ENCODE data around the gene FZR1.

Gene FZR1

GRCh38 chr19:3505598-3506383 lies at the start of gene FZR1:
Gene FZR1 (plus strand): TSS chr19:3506311. CDS start chr19:3522990, 16,679 bp downstream.
- no peaks in the 10 kb centered on the region for H3K9me3 ChIP-seq
- H3K4me3 ChIP-seq = peak within 1 kb of the TSS; percentile 96
- no peaks in the 10 kb centered on the region for H3K27me3 ChIP-seq
- no peak for TF ChIP-seq Cebpa-rat (IDR thresholded peaks at IDR 0.05)
- peaks cover 36% of the 10 kb centered on the region for H4K20me1 ChIP-seq
- H3K4me2 ChIP-seq = peak within 1 kb of the TSS; percentile 96
- H3K27ac ChIP-seq = peak within 1 kb of the TSS; percentile 97
- H3K36me3 ChIP-seq = peaks cover 24% of the 10 kb centered on the region
- peak within 1 kb of the TSS; percentile 97 for H3K9ac ChIP-seq
- peaks cover 49% of the 10 kb centered on the region for H3K4me1 ChIP-seq

DNA sequence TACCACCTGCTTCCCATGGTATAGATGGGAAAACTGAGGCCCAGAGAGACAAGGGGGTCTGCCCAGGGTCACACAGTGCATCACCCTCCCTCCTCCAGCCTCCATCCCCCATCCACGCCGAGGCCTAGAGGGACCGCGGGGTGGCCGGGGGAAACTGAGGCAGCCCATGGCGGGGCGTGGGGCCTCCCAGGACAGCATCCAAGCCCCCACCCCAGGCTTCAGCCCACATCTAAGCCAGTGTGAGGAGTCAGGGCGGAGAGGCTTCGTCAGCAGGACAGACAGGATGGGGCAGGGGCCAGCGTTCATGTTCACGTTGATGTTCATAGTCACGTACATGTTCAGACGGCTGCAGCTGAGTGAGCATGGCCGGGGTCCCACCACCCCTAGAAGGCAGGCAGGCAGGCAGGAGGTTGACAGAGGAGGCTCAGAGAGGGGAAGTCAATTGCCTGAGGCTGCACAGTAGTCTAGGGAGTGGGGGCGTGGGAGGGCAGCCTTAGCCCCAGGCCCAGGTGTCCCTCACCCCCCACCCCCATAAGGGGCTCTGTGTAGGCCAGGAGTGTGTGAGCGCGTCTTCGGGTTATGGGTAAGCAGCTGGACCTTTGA lies 49.1 kb upstream of the FZR1 start:
- Histone ChIP-seq H4K20me1 (peaks cover 78% of the 10 kb centered on the region), H3K4me1 (peaks cover 50% of the 10 kb centered on the region), H3K27ac (no peak overlapping the region), H3K9me3 (no peaks in the 10 kb centered on the region), H3K9ac (no peak overlapping the region; the same call in 1 of the 2 replicates), H3K27me3 (no peaks in the 10 kb centered on the region), H3K4me2 (peak overlapping the region; percentile 95), H3K4me3 (peak overlapping the region; percentile 53; the same call in 1 of the 2 replicates), H3K36me3 (peaks cover 64% of the 10 kb centered on the region)
- no peak for TF ChIP-seq Cebpa-rat (IDR thresholded peaks at IDR 0.05)

DNA sequence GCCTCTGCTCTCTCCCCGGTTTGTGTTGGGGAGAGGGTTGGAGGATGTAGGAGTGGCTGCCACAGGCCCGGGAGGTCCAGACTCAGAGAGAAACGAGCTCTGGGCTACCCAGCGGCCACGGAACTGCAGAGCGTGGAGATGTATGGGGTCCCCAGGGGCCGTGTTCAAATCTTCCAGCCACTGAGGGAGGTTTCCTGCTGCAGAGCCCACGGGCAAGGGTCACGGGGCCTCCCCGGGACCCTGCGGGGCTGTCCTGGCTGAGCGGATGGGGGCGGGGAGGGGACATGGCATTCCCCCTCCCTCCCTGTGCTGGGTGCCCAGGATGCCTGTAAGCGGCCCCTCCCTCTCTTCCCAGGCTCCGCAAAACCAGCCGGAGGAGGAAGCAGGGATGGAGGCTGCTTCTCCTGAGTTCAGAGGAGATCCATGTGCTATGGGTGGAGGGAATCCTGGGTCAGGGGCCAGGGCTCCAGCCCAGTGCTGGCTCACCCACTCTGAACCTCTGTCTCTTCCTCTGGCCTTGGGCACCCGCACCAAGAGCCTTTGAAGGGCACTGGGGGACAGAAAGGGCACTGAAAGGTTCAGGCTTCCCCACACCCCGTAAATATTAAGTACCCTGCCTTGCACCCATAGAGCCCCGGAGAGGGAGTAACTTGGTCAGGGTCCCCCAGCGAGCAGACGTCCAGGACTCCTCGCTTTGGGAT lies 48.4 kb upstream of the FZR1 start:
- peak overlapping the region; percentile 52; the same call in 1 of the 2 replicates for H3K27ac ChIP-seq

DNA sequence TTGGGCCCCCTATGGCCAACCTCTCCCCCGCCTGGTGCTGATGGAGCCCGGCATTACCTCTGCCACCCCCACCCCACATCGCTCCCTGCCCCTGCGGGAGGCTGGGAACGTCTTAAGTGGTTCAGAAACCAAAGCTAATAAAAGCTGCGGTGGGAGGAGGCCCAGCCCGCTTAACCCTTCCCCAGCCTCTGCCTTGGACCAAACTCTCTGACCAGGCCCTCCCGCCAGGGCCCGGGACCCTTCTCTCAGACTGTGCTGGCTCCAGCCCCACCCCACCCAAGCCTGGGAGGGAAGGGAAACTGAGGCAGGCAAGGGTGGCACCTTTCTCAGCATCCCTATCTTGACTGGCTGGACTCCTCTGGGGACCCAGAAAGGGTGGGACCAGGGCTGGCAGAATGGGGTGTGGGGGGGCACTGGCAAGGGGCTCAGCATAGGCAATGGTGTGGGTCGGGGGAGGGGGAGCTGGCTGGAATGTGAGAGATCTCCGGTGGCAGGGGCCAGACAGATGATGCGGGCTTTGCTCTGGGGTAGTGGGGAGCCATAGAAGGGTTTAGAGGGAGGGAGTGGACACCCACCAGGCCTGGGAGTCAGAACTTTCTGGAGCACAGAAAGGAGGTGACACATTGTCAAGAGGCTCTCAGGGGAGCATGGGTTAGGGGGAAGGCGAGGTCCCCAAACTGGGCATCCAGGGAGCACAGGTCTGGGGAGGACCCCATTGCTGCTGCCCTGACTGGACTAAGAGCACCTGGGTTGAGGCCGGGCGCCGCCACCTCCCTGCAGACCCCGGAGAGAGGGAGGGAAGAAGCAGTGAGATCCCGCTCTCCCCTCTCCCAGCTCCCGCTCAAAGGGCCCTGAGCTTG lies 47.7 kb upstream of the FZR1 start:
- no peaks in the 10 kb centered on the region for H3K9me3 ChIP-seq
- H3K4me1 ChIP-seq = peaks cover 50% of the 10 kb centered on the region
- peaks cover 73% of the 10 kb centered on the region for H4K20me1 ChIP-seq
- H3K36me3 ChIP-seq = peaks cover 61% of the 10 kb centered on the region
- peak overlapping the region; percentile 52; the same call in 1 of the 2 replicates for H3K27ac ChIP-seq
- peak overlapping the region; percentile 53 for H3K4me3 ChIP-seq
- H3K4me2 ChIP-seq = peak overlapping the region; percentile 95
- no peak for TF ChIP-seq Cebpa-rat (IDR thresholded peaks at IDR 0.05)
- no peaks in the 10 kb centered on the region for H3K27me3 ChIP-seq
- peak overlapping the region; percentile 56; the same call in 1 of the 2 replicates for H3K9ac ChIP-seq

More for the DNA sequence above, 48.4 kb upstream of the FZR1 start:
- no peaks in the 10 kb centered on the region for H3K9me3 ChIP-seq
- peaks cover 77% of the 10 kb centered on the region for H4K20me1 ChIP-seq
- no peaks in the 10 kb centered on the region for H3K27me3 ChIP-seq
- H3K4me3 ChIP-seq = peak overlapping the region; percentile 53
- H3K4me1 ChIP-seq = peaks cover 50% of the 10 kb centered on the region
- peak overlapping the region; percentile 95 for H3K4me2 ChIP-seq
- peaks cover 62% of the 10 kb centered on the region for H3K36me3 ChIP-seq
- peak overlapping the region; percentile 56; the same call in 1 of the 2 replicates for H3K9ac ChIP-seq
- TF ChIP-seq Cebpa-rat (IDR thresholded peaks at IDR 0.05) = no peak

DNA sequence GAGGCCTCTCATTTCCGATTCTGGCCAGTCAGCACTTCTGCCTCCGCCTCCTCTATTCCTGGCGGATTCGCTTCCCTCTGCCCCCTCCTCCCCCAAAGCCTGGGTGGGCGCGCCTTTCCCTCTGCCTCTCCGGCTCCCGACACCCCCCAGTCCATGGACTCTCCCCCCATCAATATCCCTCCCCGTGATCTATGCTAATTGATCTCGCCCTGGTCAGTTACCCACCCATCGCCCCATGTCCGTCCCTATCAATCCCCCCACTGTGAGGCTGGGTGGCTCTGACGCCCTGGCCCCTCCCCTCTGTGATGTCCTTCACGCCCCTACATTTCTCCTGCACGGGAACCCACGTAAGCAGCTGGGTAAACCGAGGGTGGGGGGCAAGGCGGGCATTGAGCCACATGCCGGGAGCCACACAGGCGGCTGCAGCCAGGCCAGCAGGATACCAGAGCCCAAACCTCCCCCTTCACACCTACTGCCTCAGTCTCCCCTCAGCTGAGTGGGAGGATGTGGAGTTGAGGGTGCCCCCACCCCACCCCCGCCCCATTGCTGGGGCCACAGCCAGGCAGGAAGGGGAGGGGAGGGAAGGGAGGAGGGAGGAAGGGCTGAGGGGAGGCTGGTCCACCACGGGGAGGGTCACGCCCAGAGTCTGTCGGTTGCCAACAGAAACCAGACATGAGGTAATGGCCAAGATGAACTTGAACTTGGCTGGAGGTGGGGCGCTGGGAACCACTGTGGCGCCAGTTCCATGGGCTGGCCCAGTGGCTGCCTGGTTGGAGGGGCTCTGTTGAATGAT lies 46.8 kb upstream of the FZR1 start:
- H3K4me1 ChIP-seq = peaks cover 50% of the 10 kb centered on the region
- no peak for TF ChIP-seq Cebpa-rat (IDR thresholded peaks at IDR 0.05)
- no peak overlapping the region for H3K9ac ChIP-seq
- H3K4me3 ChIP-seq = no peak overlapping the region
- peak overlapping the region; percentile 95 for H3K4me2 ChIP-seq
- peak overlapping the region; percentile 8; the same call in 1 of the 2 replicates for H3K27ac ChIP-seq
- H3K27me3 ChIP-seq = no peaks in the 10 kb centered on the region
- no peaks in the 10 kb centered on the region for H3K9me3 ChIP-seq
- peaks cover 64% of the 10 kb centered on the region for H4K20me1 ChIP-seq
- H3K36me3 ChIP-seq = peaks cover 58% of the 10 kb centered on the region

DNA sequence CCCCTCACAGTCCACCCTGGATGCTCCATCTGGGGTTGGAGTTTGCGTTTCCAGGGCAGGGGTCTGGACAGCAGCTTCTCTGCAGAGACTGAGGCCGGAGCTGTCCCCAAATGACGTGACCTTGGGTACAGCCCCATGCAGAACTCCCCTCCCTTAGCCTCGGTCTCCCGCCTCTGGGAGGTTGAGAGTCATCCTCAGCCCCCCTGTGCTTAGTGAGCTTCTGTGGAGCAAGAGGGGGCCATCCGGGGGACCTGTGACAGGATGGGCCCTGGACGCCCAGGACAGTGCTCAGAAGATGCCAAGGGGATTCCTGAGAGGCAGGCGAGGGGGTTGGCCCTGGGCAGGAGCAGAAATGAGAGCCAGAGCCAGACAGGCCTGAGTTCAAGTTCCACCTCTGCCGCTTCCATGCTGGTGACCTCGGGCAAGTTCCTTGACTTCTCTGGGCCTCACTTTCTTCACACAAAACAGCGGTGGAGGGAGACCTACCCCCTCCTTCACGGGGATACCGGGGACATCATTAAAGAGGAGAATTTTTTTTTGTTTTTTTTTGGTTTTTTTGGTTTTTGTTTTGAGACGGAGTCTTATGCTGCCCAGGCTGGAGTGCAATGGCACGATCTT lies 46.0 kb upstream of the FZR1 start:
- H3K27ac ChIP-seq = no peak overlapping the region; the same call in 1 of the 2 replicates
- peaks cover 50% of the 10 kb centered on the region for H3K4me1 ChIP-seq
- H3K9me3 ChIP-seq = no peaks in the 10 kb centered on the region
- H3K4me2 ChIP-seq = no peak overlapping the region; the same call in 1 of the 2 replicates
- no peaks in the 10 kb centered on the region for H3K27me3 ChIP-seq
- H3K36me3 ChIP-seq = peaks cover 50% of the 10 kb centered on the region
- peaks cover 56% of the 10 kb centered on the region for H4K20me1 ChIP-seq
- no peak overlapping the region for H3K4me3 ChIP-seq
- H3K9ac ChIP-seq = no peak overlapping the region
- no peak for TF ChIP-seq Cebpa-rat (IDR thresholded peaks at IDR 0.05)

DNA sequence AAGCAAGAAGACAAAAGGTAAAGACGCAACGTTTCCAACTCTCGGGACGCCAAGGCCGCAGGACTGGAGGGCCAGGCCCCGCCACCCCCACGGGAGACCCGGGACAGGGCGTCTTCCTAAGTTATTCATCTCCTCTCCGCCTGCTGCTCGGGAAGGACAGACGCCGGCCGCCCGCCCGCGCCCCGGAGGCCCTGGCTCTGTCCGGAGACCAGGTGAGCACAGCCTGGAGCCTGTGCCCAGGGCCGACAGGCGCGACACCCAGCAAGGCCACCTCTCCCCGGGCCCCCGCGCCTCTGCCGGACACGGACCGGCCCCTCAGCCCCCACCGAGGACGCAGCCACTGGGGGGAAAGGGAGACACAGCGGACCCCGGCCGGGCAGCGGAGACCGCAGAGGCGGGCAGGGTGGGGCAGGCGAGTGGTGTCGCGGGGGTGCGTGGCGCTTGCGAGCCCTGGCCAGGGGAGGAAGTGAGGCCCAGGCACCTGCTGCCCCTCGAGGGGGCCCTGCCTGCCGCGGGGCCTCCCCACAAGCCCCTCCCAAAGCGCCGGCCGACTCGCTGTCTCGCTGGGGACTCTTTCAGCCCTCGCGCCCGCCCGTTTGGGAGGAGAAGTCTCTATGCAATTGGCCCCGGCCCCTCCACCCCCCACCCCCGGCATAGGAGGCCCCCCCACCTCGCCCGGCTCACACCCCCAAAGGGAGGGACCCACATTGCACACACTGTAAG lies 43.0 kb upstream of the FZR1 start:
- Histone ChIP-seq H4K20me1 (peaks cover 38% of the 10 kb centered on the region), H3K4me1 (peaks cover 20% of the 10 kb centered on the region), H3K4me3 (no peak overlapping the region), H3K27ac (no peak overlapping the region), H3K4me2 (no peak overlapping the region), H3K9me3 (peaks cover 9% of the 10 kb centered on the region), H3K9ac (no peak overlapping the region), H3K27me3 (no peaks in the 10 kb centered on the region), H3K36me3 (peaks cover 58% of the 10 kb centered on the region)
- TF ChIP-seq Cebpa-rat (IDR thresholded peaks at IDR 0.05) = no peak
